H1 (cell line): ENCODE data around the gene IGLL1. TPM values are rescaled to one million over a fixed set of nuclear protein-coding genes. Genes with fewer than 3 reads are reported as not detected.

Experiments used
- CTCF ChIA-PET: fragments of 300-600 bp; sonication (Branson Sonifier 250); formaldehyde crosslinking; loops from one replicate; lab custom pipeline; 2021; ENCODE audit not compliant: partially characterized antibody; lab: Charles Lee
- POLR2A ChIA-PET: fragments of 300-600 bp; sonication (Branson Sonifier 250); formaldehyde crosslinking; loops from one replicate; lab custom pipeline; 2021; ENCODE audit warnings: inconsistent platforms; ENCODE audit not compliant: partially characterized antibody; lab: Charles Lee
- DNase-seq, 2 experiments: peaks; one replicate each; pipeline versions ENCODE4 v3.0.0 to v3.0.0-alpha.2; 2010 to 2022; ENCODE audit warnings: low spot score in 2 of 2, low read depth in 1 of 2, mixed read lengths in 1 of 2
- FAIRE-seq: peaks from 2 replicates; lab custom pipeline; 2011; peaks lifted over from hg19 to GRCh38; lab: Jason Lieb, UNC
- H2AFZ ChIP-seq: 2 replicates; pipeline ENCODE4 v1.8.1; 2012; ENCODE audit warnings: low read length, inconsistent platforms
- H2AK5ac ChIP-seq: 2 replicates; pipeline ENCODE4 v1.6.1; 2013; ENCODE audit warnings: low read depth, low read length
- H2BK120ac ChIP-seq: replicated peaks from 2 replicates; pipeline ENCODE3; 2013; ENCODE audit warnings: low read depth, low read length, inconsistent platforms
- H2BK12ac ChIP-seq: 2 replicates; pipeline ENCODE4 v1.6.1; 2013; ENCODE audit warnings: low read depth, low read length
- H2BK15ac ChIP-seq: 2 replicates; pipeline ENCODE4 v1.6.1; 2013; ENCODE audit warnings: low read length
- H2BK20ac ChIP-seq: 2 replicates; pipeline ENCODE4 v1.6.1; 2013; ENCODE audit warnings: low read length
- H2BK5ac ChIP-seq: 2 replicates; pipeline ENCODE4 v1.6.1; 2013; ENCODE audit warnings: low read depth, low read length
- H3K14ac ChIP-seq: 2 replicates; pipeline ENCODE4 v1.6.1; 2013; ENCODE audit warnings: inconsistent platforms; ENCODE audit not compliant: insufficient read length
- H3K18ac ChIP-seq: 2 replicates; pipeline ENCODE4 v1.6.1; 2013; ENCODE audit warnings: low read length; ENCODE audit errors: extremely low read depth
- H3K23ac ChIP-seq: 2 replicates; pipeline ENCODE4 v1.6.1; 2013; ENCODE audit warnings: inconsistent platforms; ENCODE audit not compliant: insufficient read length
- H3K23me2 ChIP-seq: 2 replicates; pipeline ENCODE4 v1.6.1; 2013; ENCODE audit warnings: low read depth, low read length
- H3K27ac ChIP-seq: 2 replicates; pipeline ENCODE4 v1.6.1; 2011; ENCODE audit warnings: low read depth, low read length, inconsistent platforms
- H3K27me3 ChIP-seq, 4 experiments: replicated peaks in 1 of 4; 1 replicate in 1 of 4; 2 replicates in 3 of 4; pipeline versions ENCODE4 v1.6.1 to v1.8.1; 2011 to 2013; ENCODE audit warnings: low read length in 3 of 4, mild to moderate bottlenecking in 3 of 4, inconsistent platforms in 2 of 4, mixed read lengths in 2 of 4, moderate library complexity in 1 of 4; ENCODE audit not compliant: control insufficient read depth in 3 of 4, insufficient read depth in 3 of 4; ENCODE audit errors: extremely low read depth in 1 of 4
- H3K36me3 ChIP-seq, 4 experiments: 2 replicates each; pipeline versions ENCODE4 v1.6.1 to v1.8.1; 2011 to 2013; ENCODE audit warnings: mild to moderate bottlenecking in 4 of 4, low read length in 3 of 4, moderate library complexity in 2 of 4, control low read depth in 1 of 4, inconsistent platforms in 1 of 4; ENCODE audit not compliant: insufficient read depth in 4 of 4, control insufficient read depth in 2 of 4
- H3K4ac ChIP-seq: replicated peaks from 2 replicates; pipeline ENCODE3; 2013; ENCODE audit warnings: low read length, low read depth, mixed read lengths, inconsistent platforms; ENCODE audit not compliant: insufficient read length
- H3K4me1 ChIP-seq, 4 experiments: replicated peaks in 1 of 4; 1 replicate in 1 of 4; 2 replicates in 3 of 4; pipeline versions ENCODE4 v1.6.1 to v1.8.1; 2011 to 2013; ENCODE audit warnings: low read length in 3 of 4, inconsistent platforms in 2 of 4, mixed read lengths in 1 of 4; ENCODE audit not compliant: insufficient read depth in 4 of 4, control insufficient read depth in 3 of 4
- H3K4me2 ChIP-seq, 2 experiments: 2 replicates each; pipeline versions ENCODE4 v1.6.1 to v1.8.1; 2011 to 2013; ENCODE audit warnings: low read depth in 2 of 2, low read length in 2 of 2, control low read depth in 1 of 2, inconsistent platforms in 1 of 2, mild to moderate bottlenecking in 1 of 2; ENCODE audit not compliant: insufficient read depth in 1 of 2
- H3K4me3 ChIP-seq, 4 experiments: fragments of 200-600, 300-600 bp in 1 of 4; sonication (generic), shearing (Covaris generic), sonication (Bioruptor Twin) in 1 of 4; 2 replicates each; pipeline versions ENCODE4 v1.5.1 to v1.8.1; 2011 to 2016; ENCODE audit warnings: low read length in 4 of 4, low read depth in 3 of 4, control low read depth in 2 of 4, inconsistent platforms in 2 of 4, mild to moderate bottlenecking in 2 of 4, mixed read lengths in 1 of 4, moderate library complexity in 1 of 4; ENCODE audit not compliant: insufficient read depth in 2 of 4; ENCODE audit errors: extremely low read depth in 1 of 4
- H3K56ac ChIP-seq: replicated peaks from 2 replicates; pipeline ENCODE3; 2013; ENCODE audit warnings: low read depth, mild to moderate bottlenecking, mixed read lengths, low read length, inconsistent platforms; ENCODE audit not compliant: insufficient read length
- H3K79me1 ChIP-seq: 2 replicates; pipeline ENCODE4 v1.6.1; 2013; ENCODE audit warnings: low read depth, low read length, control low read depth
- H3K79me2 ChIP-seq, 2 experiments: 2 replicates each; pipeline versions ENCODE4 v1.6.1 to v1.8.1; 2012 to 2013; ENCODE audit warnings: low read length in 2 of 2, mild to moderate bottlenecking in 2 of 2, inconsistent platforms in 1 of 2; ENCODE audit not compliant: insufficient read depth in 2 of 2, control insufficient read depth in 1 of 2
- H3K9ac ChIP-seq, 4 experiments: replicated peaks in 1 of 4; 1 replicate in 1 of 4; 2 replicates in 3 of 4; pipeline versions ENCODE4 v1.6.1 to v1.8.1; 2011 to 2013; ENCODE audit warnings: low read depth in 3 of 4, low read length in 3 of 4, control low read depth in 2 of 4, mild to moderate bottlenecking in 2 of 4, moderate library complexity in 2 of 4, inconsistent platforms in 1 of 4; ENCODE audit errors: extremely low read depth in 1 of 4
- H3K9me3 ChIP-seq, 2 experiments: 2 replicates each; pipeline versions ENCODE4 v1.6.1 to v1.8.1; 2012 to 2013; ENCODE audit warnings: mild to moderate bottlenecking in 2 of 2, moderate library complexity in 2 of 2, control low read depth in 1 of 2, inconsistent platforms in 1 of 2, low read depth in 1 of 2, low read length in 1 of 2, mixed read lengths in 1 of 2; ENCODE audit not compliant: insufficient read depth in 2 of 2
- H4K20me1 ChIP-seq, 2 experiments: replicated peaks in 1 of 2; 2 replicates each; pipeline versions ENCODE3 to v1.8.1; 2011 to 2013; ENCODE audit warnings: inconsistent platforms in 2 of 2, low read length in 2 of 2, mild to moderate bottlenecking in 1 of 2; ENCODE audit not compliant: insufficient read depth in 2 of 2, control insufficient read depth in 1 of 2
- H4K5ac ChIP-seq: 2 replicates; pipeline ENCODE4 v1.6.1; 2013; ENCODE audit warnings: low read length, low read depth, mixed read lengths, inconsistent platforms; ENCODE audit not compliant: insufficient read length
- H4K8ac ChIP-seq: 2 replicates; pipeline ENCODE4 v1.8.0; 2013; ENCODE audit warnings: mild to moderate bottlenecking, moderate library complexity, low read length, inconsistent platforms; ENCODE audit not compliant: insufficient read depth; ENCODE audit errors: extremely low read depth
- H4K91ac ChIP-seq: replicated peaks from 2 replicates; pipeline ENCODE3; 2013; ENCODE audit warnings: low read length, mixed read lengths, inconsistent platforms; ENCODE audit not compliant: insufficient read length
- ASH2L ChIP-seq: fragments of 200-600, 300-600 bp; sonication (generic); IDR thresholded peaks from one replicate; pipeline ENCODE4 v1.7.1; 2017; ENCODE audit warnings: low read length
- ATF2 ChIP-seq: IDR thresholded peaks from 2 replicates; pipeline ENCODE4 v1.6.1; 2012; ENCODE audit warnings: low read length, inconsistent platforms
- EZH2 ChIP-seq: fragments of 200-600 bp; sonication (generic); IDR thresholded peaks from 2 replicates; pipeline ENCODE4 v1.7.1; 2012; ENCODE audit warnings: low read depth, mild to moderate bottlenecking, moderate library complexity, low read length, inconsistent platforms; ENCODE audit not compliant: severe bottlenecking
- FOSL1 ChIP-seq: IDR thresholded peaks from 2 replicates; pipeline ENCODE4 v1.6.1; 2011; ENCODE audit warnings: mild to moderate bottlenecking, low read depth, low read length, moderate library complexity; ENCODE audit not compliant: insufficient read depth
- GTF2F1 ChIP-seq: IDR thresholded peaks from 2 replicates; pipeline ENCODE4 v1.6.1; 2012; ENCODE audit warnings: low read depth, low read length, improper control_type of control experiment, borderline replicate concordance
- KDM1A ChIP-seq: fragments of 200-600, 300-600 bp; sonication (generic); IDR thresholded peaks from 2 replicates; pipeline ENCODE4 v1.7.1; 2016; ENCODE audit warnings: mild to moderate bottlenecking, low read length, borderline replicate concordance
- KDM4A ChIP-seq: IDR thresholded peaks from one replicate; pipeline ENCODE4 v1.7.1; 2012; ENCODE audit warnings: low read depth, mild to moderate bottlenecking, moderate library complexity, low read length, inconsistent platforms; ENCODE audit not compliant: severe bottlenecking
- SAP30 ChIP-seq: fragments of 300-600 bp; sonication (generic); IDR thresholded peaks from 2 replicates; pipeline ENCODE4 v1.7.1; 2012; ENCODE audit warnings: low read length, moderate library complexity, mild to moderate bottlenecking, inconsistent platforms; ENCODE audit not compliant: insufficient read depth, insufficient replicate concordance
- SP1 ChIP-seq: IDR thresholded peaks from 2 replicates; pipeline ENCODE4 v1.6.1; 2011; ENCODE audit warnings: low read depth, low read length
- TAF1 ChIP-seq: IDR thresholded peaks from 2 replicates; pipeline ENCODE4 v1.6.1; 2011; ENCODE audit warnings: mild to moderate bottlenecking, low read depth, low read length
- WGBS, 2 experiments: shearing (Covaris generic) in 1 of 2; methylation state at CpG; one replicate each; pipeline versions ENCODE4 v1.1.6 to v1.1.7; 2013 to 2015; ENCODE audit warnings: low lambda C conversion rate in 2 of 2, mixed read lengths in 2 of 2, inconsistent platforms in 1 of 2, low coverage in 1 of 2, missing lambda C conversion rate in 1 of 2; ENCODE audit not compliant: insufficient replicate concordance in 2 of 2, insufficient coverage in 1 of 2, insufficient read length in 1 of 2; ENCODE audit errors: extremely low coverage in 1 of 2, missing lambda C conversion rate in 1 of 2; 5-methylcytosine and 5-hydroxymethylcytosine counted together
- polyA plus RNA-seq, 7 experiments: library from polyadenylated mRNA; depleted of rRNA in 3 of 7; stranded (reverse) in 5 of 7; unstranded in 2 of 7; fragments of >200 nt in 5 of 7; fragments of 200-250 nt in 2 of 7; gene quantifications; 1 replicate in 5 of 7; 2 replicates in 1 of 7; 4 replicates in 1 of 7; pipeline versions ENCODE4 v1.2.1 to v1.2.3, GENCODE V29; 2011 to 2013; ENCODE audit warnings: missing spikeins in 2 of 7, mixed read lengths in 2 of 7
- total RNA-seq: library from RNA; stranded (reverse); fragmentation: NEBNext Ultra II Directional; extraction: Animal tissue kit (Norgen Biotek cat#: 25700); gene quantifications from 2 replicates; pipeline ENCODE4 v1.2.1, GENCODE V29; 2021

The IGLL1 gene
- total and polyA plus RNA-seq, 2 of the 8 experiments (the other 6 are each of a cell fraction or from before 2014, with no cell fraction given) = not detected

- no peaks in the 10 kb centered on the region for H3K9me3 ChIP-seq
- H3K4me1 ChIP-seq = peaks cover 0 to 14% (median 10%) of the 10 kb centered on the region in 4 experiments; a peak in 6 of 7 replicates
- DNase-seq = peak in 1 of 2 experiments; percentile 62
- H4K5ac ChIP-seq = no peak overlapping the region
- peaks cover 11% of the 10 kb centered on the region; the same call in 1 of the 2 replicates for H3K23me2 ChIP-seq
- no peak overlapping the region for H3K9ac ChIP-seq
- H3K79me2 ChIP-seq = no peaks in the 10 kb centered on the region
- no peak overlapping the region for H3K23ac ChIP-seq
- no peak overlapping the region for H2BK5ac ChIP-seq
- no peaks in the 10 kb centered on the region for H3K79me1 ChIP-seq
- no peak overlapping the region for H3K18ac ChIP-seq
- no peak overlapping the region for H2BK20ac ChIP-seq
- CTCF ChIA-PET = no interaction called here
- H3K27ac ChIP-seq = no peak overlapping the region
- no peak overlapping the region for H2BK120ac ChIP-seq
- peak overlapping the region; percentile 25; the same call in 1 of the 2 replicates for H2AFZ ChIP-seq
- no peak overlapping the region for H3K4ac ChIP-seq
- H2BK12ac ChIP-seq = no peak overlapping the region
- H3K56ac ChIP-seq = no peak overlapping the region
- H4K91ac ChIP-seq = no peak overlapping the region
- no peak for FAIRE-seq
- H3K36me3 ChIP-seq = no peaks in the 10 kb centered on the region
- H2AK5ac ChIP-seq = no peak overlapping the region
- POLR2A ChIA-PET = no interaction called here
- H3K4me2 ChIP-seq = peak overlapping the region; percentile 93
- H2BK15ac ChIP-seq = no peak overlapping the region
- peaks cover 4 to 40% (median 25%) of the 10 kb centered on the region in 4 experiments for H3K27me3 ChIP-seq
- H3K14ac ChIP-seq = no peak overlapping the region
- H4K8ac ChIP-seq = no peak overlapping the region
- H3K4me3 ChIP-seq = peak overlapping the region; percentile 37 to 89 (median 45)
- H4K20me1 ChIP-seq = peaks cover 0 to 3% of the 10 kb centered on the region in 2 experiments
- 6% methylated on average over 14 of the region's 73 CpGs; no CpG with 5 or more reads in 1 of the 2 experiments for WGBS, 2 experiments
- no peak for TF ChIP-seq SP1
- TF ChIP-seq GTF2F1 = no peak
- no peak for TF ChIP-seq ATF2
- TF ChIP-seq ASH2L = peak; percentile 47
- TF ChIP-seq FOSL1 = no peak
- TF ChIP-seq SAP30 = no peak
- TF ChIP-seq KDM4A = peak; percentile 51
- no peak for TF ChIP-seq TAF1
- TF ChIP-seq KDM1A = no peak
- peak; percentile 55 for TF ChIP-seq EZH2
Observed at GRCh38 chr22:23565915-23566704, 14.0 kb downstream of the IGLL1 start.
